Purkinje cell (primary cell): ENCODE measurements around the gene CAMKK1. TPM values are rescaled to one million over a fixed set of nuclear protein-coding genes. Genes with fewer than 3 reads are reported as not detected.

Experiments
- polyA plus RNA-seq: library from polyadenylated mRNA; unstranded; fragments of >200 nt; fragmentation: Nextera tagmentation; gene quantifications from 2 replicates; pipeline ENCODE4 v1.2.1, GENCODE V29; 2014

CAMKK1 gene
- 1.1 and 6.9 TPM in 2 replicates for polyA plus RNA-seq

DNA sequence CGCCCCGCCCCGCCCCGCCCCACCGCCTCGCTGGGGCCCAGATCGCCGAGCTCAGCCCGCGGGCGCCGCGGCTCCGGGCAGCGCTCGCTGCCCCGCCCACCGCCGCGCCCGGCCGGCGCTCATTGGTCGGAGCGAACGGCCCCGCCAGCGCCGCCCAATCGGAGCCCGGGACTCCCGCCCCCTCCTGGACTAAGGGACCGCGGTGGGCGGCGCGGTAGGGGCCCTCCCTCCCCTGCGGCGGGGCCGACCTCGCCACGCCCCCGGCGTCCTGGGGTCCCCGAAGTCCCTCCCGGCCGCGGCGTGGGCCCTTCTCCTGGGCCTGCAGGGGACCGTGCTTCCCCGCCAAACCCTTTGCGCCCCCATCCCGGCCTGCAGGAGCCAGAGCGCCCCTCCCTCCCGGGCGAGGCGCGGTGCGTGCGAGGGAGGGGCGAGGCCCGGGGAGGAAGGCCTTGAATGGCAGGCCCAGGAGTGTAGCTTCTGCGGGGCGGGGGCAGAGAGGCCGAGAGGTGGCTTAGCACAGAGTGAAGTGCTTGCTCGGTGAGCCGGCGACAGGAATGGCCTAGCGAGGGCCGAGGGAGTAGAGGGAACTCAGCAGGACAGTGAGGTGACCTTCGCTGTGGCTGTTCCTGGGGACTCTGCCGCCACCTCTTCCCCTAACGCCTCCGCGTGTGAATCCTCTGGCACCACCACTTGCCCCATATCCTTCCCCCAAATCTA lies at the start of gene CAMKK1:
Gene CAMKK1 (minus strand): TSS at position 51 of the 717 bp plus-strand sequence. CDS start 7,366 bp downstream, outside the sequence.

DNA sequence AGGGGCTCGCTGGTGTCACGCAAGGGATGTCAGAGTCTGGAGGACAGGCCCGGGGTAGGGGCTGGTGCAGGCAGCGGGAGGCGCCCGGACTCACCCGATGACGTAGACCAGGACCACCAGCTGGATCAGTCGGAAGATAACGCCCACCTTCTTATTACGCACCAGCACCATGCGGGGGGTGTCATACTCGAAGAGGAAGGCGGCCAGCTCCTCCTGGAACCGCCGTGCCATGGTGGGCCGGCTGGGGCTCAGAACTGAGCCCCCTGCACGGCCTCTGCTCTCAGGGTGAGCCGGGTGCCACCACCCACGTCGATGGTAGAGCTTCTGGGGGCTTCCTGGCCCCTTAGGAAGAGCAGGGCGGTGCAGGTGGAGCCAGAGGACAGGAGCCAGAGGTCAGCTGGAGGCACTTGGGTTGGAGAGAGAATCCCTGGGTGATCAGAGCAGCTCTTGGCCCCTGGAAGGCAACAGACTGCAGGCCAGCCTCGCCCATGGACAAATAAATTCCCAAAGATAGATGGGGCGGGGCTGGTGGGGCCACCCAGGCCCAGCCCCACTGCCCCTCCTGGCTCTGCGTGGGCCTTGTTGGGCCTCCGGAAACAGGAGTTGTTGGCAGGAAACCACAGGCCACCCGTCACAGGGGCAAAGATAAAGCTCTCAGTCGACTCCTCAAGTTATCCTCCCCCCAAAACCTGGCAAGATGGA lies 23.3 kb upstream of the CAMKK1 start, which contains the start of gene P2RX1:
Gene P2RX1 (minus strand): TSS at position 471 of the 702 bp plus-strand sequence. CDS start 240 bp downstream, at position 231.

DNA sequence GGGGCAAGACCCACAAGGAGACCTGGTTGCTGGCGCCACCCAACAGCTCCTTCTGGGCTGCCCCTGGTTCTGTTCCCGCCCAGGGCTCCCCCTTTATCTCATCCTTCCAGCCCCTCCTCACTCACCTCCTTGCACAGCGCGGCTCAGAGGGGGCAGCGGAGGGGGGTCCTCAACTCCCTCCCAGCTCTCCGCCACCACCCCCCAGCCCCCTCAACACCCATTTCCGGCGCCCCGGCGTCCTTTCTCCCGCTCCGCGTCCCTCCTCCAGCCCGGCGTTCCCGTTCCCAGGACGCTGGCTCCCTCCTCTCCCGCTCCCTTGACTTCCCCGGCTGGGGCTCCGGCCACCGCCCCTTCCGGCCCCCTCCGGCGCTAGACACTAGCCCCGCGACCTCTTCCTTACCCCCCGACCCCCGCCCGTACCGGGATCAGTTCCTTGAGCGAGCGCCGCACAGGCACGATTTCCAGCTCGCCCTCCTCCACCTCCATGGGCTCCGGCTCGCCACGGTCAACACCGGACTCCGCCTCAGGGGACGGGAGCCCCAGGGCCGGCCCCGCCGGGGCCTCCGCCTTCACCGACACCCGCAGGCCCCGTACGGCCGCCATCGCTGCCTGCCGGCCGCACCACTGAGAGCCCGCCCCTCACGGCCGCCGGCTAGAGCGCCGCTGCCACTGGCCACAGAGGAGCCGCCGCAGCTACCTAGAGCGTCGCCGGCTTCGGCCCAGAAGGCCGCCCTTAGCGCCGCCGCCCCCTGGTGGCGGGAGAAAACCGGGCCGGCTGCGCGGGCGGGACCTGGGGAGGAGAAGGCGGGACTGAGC lies 47.0 kb downstream of the CAMKK1 start, which contains the start of gene NCBP3:
Gene NCBP3 (minus strand): TSS at position 626 of the 816 bp plus-strand sequence. CDS start 23 bp downstream, at position 603.

Other genes with a start within 250 kb of the CAMKK1 start
- gene TAX1BP3, start 224.5 kb downstream of the CAMKK1 start, polyA plus RNA-seq, result 1.3 and 6.0 TPM in 2 replicates
- gene EMC6, start 224.2 kb downstream of the CAMKK1 start, polyA plus RNA-seq, result 34.0 and 53.0 TPM in 2 replicates
- 36.8 and 43.3 TPM in 2 replicates for gene P2RX5, start 196.9 kb downstream of the CAMKK1 start, polyA plus RNA-seq
- not detected in 2 replicates for gene HASPIN, start 169.2 kb downstream of the CAMKK1 start, polyA plus RNA-seq
- 315 and 374 TPM in 2 replicates for gene ITGAE, start 91.9 kb downstream of the CAMKK1 start, polyA plus RNA-seq
- gene NCBP3, start 46.8 kb downstream of the CAMKK1 start, polyA plus RNA-seq, result 6.3 and 8.6 TPM in 2 replicates
- not detected in 2 replicates for gene P2RX1, start 23.4 kb upstream of the CAMKK1 start, polyA plus RNA-seq
- 54.6 and 88.7 TPM in 2 replicates for gene ATP2A3, start 71.4 kb upstream of the CAMKK1 start, polyA plus RNA-seq
- 1.2 and 5.6 TPM in 2 replicates for gene ZZEF1, start 250.0 kb upstream of the CAMKK1 start, polyA plus RNA-seq